Brain pericyte (primary cell): ENCODE measurements around the gene C1RL.
A peak's percentile ranks its signal among the peaks of the same experiment; 100 is the strongest.

Experiments used
- DNase-seq: peaks from one replicate; pipeline ENCODE4 v3.0.0-alpha.2; 2012; ENCODE audit warnings: low read depth, low spot score

Gene C1RL

GRCh38 chr12:7108796-7109571 lies at the start of gene C1RL:
C1RL (minus strand) TSS chr12:7109214; CDS start chr12:7109180, 34 bp downstream.
- peak; percentile 55 for DNase-seq

DNA sequence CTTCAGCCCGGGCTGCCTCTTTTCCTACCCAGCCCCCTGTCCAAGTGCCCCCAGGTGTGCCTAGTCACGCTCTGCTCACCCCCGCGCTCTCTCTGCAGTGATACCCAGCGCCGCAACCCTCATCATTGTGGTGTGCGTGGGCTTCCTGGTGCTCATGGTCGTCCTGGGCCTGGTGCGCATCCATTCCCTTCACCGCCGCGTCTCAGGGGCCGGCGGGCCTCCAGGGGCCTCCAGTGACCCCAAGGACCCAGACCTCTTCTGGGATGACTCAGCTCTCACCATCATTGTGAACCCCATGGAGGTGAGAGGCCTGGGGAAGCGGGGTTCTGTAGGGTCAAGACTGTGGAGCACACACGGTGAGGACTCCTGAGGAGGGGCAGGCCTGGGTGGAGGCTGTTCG lies 48.4 kb upstream of the C1RL start:
- DNase-seq: no peak

- DNase-seq: no peak
Measured at GRCh38 chr12:7156259-7157197, 47.5 kb upstream of the C1RL start.

- DNase-seq: no peak
Measured at GRCh38 chr12:7155471-7156034, 46.5 kb upstream of the C1RL start.

DNA sequence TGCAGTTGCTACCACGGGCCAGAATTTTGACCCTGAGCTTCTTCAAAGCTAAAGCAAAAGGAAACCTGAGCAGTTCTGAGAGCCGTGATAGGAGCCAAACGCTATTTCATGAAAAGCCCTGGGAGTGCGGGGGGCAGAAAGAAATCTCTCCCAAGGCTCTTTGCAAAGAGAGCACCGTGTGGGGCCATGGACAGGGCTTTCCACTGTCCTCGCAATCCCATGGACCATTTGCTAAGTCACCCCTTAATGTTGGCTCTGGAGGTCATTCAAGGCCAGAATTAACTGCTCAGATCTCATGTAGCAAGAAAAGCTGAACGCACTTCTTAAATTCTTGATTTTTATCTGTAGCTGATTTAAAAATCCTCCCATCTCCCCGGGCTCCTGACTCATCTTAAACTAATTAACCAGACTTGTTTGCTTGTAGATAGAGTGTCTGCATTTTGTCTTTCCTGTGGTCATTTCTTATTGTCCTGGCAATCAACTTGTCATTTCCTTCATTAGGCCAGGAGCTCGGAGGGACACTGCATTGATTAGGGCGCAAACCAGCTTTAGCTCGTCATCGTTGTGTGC lies 46.0 kb upstream of the C1RL start:
- DNase-seq: no peak

DNA sequence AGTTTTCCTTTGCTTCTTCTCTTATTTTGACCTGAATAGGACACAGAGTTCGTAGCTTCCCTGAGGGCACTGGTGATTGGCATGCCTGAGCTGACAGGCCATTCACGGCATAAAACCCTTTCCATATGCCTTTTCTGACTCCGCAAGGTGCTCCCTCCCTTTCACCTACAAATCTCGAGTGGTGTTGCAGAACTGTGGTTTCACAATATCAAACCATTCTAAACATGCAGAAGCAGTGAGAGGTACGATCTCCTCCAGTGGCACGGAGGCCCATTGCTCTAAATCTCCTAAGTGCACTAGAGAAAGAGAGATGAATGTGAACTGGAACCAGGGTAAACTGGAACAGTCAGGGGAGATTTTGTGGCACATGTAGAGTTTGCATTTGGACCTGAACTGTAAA lies 45.0 kb upstream of the C1RL start:
- no peak for DNase-seq

DNA sequence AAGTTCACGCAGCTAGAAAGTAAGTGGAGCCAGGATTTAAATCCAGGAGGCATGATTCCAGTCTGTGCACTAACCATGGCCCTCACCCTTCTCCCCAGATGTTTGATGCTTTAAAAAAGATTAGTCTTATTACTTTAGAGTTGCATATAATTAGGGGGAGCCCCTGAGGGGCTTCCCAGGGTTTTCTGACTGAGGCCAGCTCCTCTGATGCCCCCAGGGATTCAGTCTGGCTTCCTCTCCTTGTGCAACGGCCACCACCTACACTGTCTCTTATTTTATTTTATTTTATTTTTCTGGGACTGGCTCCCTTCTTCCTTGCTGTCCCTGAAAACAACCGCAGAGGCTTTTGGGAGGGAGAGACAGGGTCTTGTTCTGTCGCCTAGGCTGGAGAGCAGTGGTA lies 43.8 kb upstream of the C1RL start:
- no peak for DNase-seq

DNA sequence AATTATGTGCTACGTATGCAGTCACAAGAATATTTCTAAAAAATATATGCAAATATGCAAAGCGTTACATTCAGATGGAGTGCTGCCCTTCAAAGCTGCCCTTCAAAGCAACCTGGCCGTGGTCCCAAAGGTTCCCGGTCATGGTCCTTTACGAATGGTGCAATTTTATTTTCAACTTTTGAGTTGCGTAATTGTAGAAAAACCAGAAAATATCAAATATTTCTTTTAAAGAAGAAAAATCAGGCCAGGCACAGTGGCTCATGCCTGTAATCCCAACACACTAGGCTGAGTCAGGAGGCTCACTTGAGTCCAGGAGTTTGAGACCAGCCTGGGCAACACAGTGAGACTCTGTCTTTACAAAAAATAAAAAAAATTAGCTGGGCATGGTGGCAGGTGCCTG lies 42.5 kb upstream of the C1RL start:
- no peak for DNase-seq

DNA sequence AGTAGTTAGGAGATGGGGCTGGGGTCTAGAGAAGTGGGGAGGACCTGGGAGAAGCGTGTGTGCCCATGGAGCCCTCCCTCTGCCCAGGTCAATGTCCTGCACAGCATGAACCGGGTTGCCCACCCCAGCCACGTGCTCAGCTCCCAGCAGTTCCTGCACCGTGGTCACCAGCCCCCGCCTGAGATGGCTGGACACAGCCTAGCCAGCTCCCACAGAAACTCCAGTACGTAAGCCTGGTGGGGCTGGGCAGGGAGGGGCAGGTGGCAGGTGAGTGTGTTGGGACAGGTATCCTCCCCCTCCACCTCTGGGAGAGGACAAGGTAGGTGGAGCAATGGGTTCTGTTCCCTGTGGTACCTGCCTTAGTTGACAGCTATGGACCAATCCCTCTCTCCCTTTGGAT lies 41.8 kb upstream of the C1RL start:
- DNase-seq: no peak

DNA sequence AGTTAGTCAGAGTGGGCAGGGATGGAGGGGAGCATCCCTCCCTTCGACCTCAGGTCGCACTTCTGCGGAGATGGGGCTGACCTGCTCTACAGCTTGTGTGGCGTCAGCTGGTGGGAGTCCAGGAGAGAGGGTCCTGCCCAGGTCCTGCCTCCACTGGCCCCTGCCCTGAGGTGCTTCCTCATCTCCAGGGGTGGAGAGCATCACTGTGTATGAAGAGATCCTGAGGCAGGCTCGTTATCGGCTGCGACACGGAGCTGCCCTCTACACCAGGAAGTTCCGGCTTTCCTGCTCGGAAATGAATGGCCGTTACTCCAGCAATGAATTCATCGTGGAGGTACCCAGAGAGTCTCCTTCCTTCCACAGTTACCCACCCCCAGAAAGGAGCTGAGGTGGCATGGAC lies 41.3 kb upstream of the C1RL start:
- DNase-seq: no peak

GRCh38 chr12:7146906-7147305 lies 37.9 kb upstream of the C1RL start:
- no peak for DNase-seq

GRCh38 chr12:7146228-7146627 lies 37.2 kb upstream of the C1RL start:
- DNase-seq: no peak

DNA sequence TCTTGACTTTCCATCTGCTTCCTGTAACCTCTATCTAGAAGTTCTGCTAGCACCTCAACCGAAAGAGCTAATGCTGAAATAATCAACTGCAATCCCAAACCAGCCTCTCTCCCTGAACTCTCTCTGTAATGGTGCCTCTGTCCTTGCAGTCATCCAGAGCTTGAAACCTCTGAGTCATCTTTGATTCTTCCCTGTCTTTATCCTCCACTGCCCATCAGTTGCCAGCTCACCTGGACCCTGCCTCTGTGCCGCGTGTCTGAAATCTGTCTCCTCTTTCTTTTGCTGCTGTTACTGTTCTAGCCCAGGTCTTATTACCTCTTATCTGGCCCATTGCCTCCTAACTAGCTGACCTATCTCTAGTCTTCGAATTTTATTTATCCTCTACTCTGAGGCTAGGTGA lies 36.7 kb upstream of the C1RL start:
- no peak for DNase-seq

GRCh38 chr12:7144414-7145120 lies 35.6 kb upstream of the C1RL start:
- no peak for DNase-seq

GRCh38 chr12:7143564-7143963 lies 34.5 kb upstream of the C1RL start:
- no peak for DNase-seq

- DNase-seq: no peak
Measured at GRCh38 chr12:7142809-7143465, 33.9 kb upstream of the C1RL start.

- DNase-seq: no peak
Measured at GRCh38 chr12:7142056-7142644, 33.1 kb upstream of the C1RL start.

- DNase-seq: no peak
Measured at GRCh38 chr12:7141351-7142005, 32.5 kb upstream of the C1RL start.

GRCh38 chr12:7139200-7139599 lies 30.2 kb upstream of the C1RL start:
- no peak for DNase-seq

- DNase-seq: no peak
Measured at GRCh38 chr12:7137908-7138307, 28.9 kb upstream of the C1RL start.
